GM12874 (cell line): ENCODE results near the gene CNST.

ENCODE experiments used
- TF ChIP-seq, protein P1 (sequence below): IDR thresholded peaks from 2 replicates; pipeline ENCODE4 v1.5.1; 2011; ENCODE audit warnings: low read depth, mild to moderate bottlenecking, control low read depth, low read length, moderate library complexity; ENCODE audit not compliant: insufficient read depth

Gene CNST

GRCh38 chr1:246527402-246528088, 38.7 kb upstream of the CNST start:
- TF ChIP-seq, protein P1, sequence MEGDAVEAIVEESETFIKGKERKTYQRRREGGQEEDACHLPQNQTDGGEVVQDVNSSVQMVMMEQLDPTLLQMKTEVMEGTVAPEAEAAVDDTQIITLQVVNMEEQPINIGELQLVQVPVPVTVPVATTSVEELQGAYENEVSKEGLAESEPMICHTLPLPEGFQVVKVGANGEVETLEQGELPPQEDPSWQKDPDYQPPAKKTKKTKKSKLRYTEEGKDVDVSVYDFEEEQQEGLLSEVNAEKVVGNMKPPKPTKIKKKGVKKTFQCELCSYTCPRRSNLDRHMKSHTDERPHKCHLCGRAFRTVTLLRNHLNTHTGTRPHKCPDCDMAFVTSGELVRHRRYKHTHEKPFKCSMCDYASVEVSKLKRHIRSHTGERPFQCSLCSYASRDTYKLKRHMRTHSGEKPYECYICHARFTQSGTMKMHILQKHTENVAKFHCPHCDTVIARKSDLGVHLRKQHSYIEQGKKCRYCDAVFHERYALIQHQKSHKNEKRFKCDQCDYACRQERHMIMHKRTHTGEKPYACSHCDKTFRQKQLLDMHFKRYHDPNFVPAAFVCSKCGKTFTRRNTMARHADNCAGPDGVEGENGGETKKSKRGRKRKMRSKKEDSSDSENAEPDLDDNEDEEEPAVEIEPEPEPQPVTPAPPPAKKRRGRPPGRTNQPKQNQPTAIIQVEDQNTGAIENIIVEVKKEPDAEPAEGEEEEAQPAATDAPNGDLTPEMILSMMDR, result no peak

DNA sequence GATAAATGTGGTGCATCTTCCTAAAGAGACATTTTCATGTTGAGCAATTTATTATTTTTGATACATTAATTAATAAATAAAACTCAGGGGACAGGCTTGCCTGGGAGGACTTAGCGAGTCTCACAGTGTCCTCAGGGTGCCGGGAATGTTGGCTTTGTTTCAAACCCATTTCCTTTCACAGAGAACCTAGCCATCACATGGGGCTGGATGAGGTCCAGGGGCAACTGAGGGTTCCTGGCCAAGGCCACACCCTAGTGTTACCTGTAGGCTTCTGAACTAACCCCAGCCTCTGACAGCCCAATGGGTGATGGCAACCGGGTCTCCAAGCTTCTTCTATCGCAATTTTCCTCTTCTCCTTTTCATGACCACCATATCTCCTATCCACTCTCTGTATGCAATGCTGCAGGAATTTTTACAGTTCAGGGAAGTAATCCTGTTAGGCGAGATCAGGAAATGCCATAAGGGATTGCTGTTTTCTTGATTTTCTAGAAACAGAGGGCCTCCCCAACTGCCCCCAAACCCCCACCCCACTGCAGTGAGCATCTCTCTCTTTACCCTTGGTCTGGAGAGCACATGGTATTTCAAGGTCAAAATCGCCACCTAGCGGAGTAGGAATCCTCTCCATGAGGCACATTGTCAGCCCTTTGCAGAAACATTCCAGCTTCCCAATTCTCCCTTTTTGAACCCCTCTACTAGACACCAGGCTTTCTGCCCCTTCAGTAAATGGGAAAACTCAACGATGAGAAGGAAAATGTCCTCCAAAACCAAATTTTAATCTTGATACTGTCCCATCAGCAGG, 37.1 kb upstream of the CNST start:
- TF ChIP-seq, protein P1, result no peak

- TF ChIP-seq, protein P1, result no peak
Observed at GRCh38 chr1:246530482-246530881, 35.8 kb upstream of the CNST start.

DNA sequence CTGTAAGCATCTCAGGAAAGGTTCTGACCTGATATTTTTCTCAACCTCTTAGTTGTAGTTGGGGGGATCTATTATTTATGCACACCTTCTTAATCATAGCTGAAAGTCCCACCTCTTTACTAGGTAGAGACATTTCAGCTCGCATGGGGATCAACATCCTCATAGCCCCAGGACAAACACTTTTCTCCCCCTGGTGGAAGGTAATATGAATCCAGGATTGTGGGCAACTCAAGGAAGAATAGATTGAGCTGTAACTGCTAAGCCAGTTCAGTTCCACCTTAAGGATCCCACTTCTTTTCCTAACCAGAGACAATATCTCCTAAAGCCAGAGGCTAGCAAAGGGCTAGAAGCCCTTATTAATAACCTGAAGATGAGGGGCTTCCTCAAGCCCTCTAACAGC, 33.7 kb upstream of the CNST start:
- TF ChIP-seq, protein P1, result no peak

GRCh38 chr1:246533371-246533905, 32.8 kb upstream of the CNST start:
- TF ChIP-seq, protein P1, result no peak

GRCh38 chr1:246534114-246534513, 32.1 kb upstream of the CNST start:
- TF ChIP-seq, protein P1, result no peak

GRCh38 chr1:246537441-246537840, 28.8 kb upstream of the CNST start:
- TF ChIP-seq, protein P1, result no peak
